ENCODE measurements around the gene P2RY14. TPM values are rescaled to one million over a fixed set of nuclear protein-coding genes. Genes with fewer than 3 reads are reported as not detected.
A peak's percentile ranks its signal among the peaks of the same experiment; 100 is the strongest.

Gene P2RY14
- total and polyA plus RNA-seq, 12 donors: 0.72 to 5.3 (median 2.7) TPM

DNA sequence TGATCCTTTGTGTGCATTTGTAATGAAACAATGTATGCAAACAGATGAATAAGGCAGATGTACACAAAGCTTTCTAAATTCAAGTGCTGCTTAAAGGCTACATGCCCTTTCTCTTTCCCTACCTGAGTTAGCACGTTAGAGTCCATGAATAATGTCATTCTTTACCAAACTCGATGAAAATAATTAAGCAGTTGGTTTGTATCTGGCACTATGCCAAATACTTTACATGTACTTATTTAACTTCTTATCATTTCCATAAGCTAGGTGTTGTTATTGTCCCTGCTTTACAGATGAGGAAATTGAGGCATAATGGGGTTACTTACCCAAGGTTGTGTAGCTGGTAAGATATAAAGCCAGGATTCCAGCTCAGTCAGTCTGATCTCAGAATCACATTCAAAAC is 77.8 kb downstream of the P2RY14 start:
- Histone ChIP-seq H3K4me3 (peak overlapping the region in 1 of 10 donors; percentile 39), H3K27ac (peak overlapping the region in 1 of 10 donors; percentile 77), H3K4me1 (peaks cover 0 to 13% (median 0%) of the 10 kb centered on the region in 9 donors), H3K36me3 (no peaks in the 10 kb centered on the region), H3K9me3 (no peaks in the 10 kb centered on the region), H3K27me3 (no peaks in the 10 kb centered on the region)
- intact Hi-C loops (cut with DNase I): no loop called here
- no peak for TF ChIP-seq CTCF (IDR thresholded peaks at IDR 0.05)
- 72 to 78% methylated on average over 2 of the region's 2 CpGs for WGBS, 2 donors
- ATAC-seq (no peak), DNase-seq (no peak)

GRCh38 chr3:151199554-151200438 is 78.5 kb downstream of the P2RY14 start:
- H3K27me3 ChIP-seq: no peaks in the 10 kb centered on the region
- H3K4me1 ChIP-seq: peaks cover 0 to 10% (median 0%) of the 10 kb centered on the region in 9 donors
- DNase-seq: no peak
- peak overlapping the region in 1 of 10 donors; percentile 77 for H3K27ac ChIP-seq
- H3K36me3 ChIP-seq: no peaks in the 10 kb centered on the region
- peak overlapping the region in 1 of 10 donors; percentile 39 for H3K4me3 ChIP-seq
- no peak for ATAC-seq
- no peak for TF ChIP-seq CTCF (IDR thresholded peaks at IDR 0.05)
- 82 to 87% methylated on average over 4 of the region's 4 CpGs for WGBS, 2 donors
- H3K9me3 ChIP-seq: no peaks in the 10 kb centered on the region
- intact Hi-C loops (cut with DNase I): no loop called here

- DNase-seq (no peak), ATAC-seq (no peak)
- no peaks in the 10 kb centered on the region for H3K36me3 ChIP-seq
- H3K4me1 ChIP-seq: peaks cover 0 to 4% (median 0%) of the 10 kb centered on the region in 9 donors
- no peak for TF ChIP-seq CTCF (IDR thresholded peaks at IDR 0.05)
- H3K27me3 ChIP-seq: no peaks in the 10 kb centered on the region
- intact Hi-C loops (cut with DNase I): no loop called here
- H3K4me3 ChIP-seq: no peak overlapping the region
- no peak overlapping the region for H3K27ac ChIP-seq
- WGBS, 2 donors: 96 to 97% methylated on average over 5 of the region's 5 CpGs
- no peaks in the 10 kb centered on the region for H3K9me3 ChIP-seq
Measured at GRCh38 chr3:151198849-151199248, 79.5 kb downstream of the P2RY14 start.

DNA sequence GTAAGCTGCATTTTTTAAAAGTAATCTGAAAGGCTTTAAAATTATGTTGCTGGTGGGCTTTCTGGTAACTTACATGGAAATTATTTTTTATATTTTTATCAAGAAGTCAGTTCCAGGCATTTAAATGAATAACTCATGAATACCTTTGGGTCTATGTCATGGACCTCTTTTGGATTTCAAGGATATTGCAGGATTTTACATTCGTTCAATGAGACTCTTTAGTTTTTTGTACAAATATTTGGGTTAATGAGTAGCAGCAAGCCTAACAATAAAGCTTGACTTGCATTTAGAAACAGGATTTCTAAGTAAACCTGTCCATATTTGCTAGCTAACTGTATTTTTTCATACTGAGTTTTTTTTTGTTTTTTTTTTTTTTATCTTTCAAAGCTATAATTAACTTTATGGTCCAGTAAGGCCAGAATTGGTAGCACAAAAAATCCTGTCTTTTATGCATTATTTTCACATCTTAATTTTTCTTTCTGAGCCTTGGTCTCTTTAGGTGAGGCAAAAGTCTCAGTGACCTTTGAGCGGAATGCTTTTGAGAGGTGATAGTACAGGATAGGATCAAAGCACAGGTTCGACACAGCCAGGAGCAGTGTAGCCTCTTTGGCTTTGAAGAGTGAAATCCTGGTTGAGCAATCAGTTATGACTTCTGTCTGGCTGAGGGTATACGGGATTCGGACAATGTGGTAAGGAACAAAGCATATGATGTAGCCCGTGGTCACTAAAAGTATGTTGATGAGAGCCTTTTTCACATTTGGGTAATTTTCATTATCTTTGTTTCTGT is 80.2 kb downstream of the P2RY14 start:
- 89 to 91% methylated on average over 6 of the region's 6 CpGs for WGBS, 2 donors
- H3K27me3 ChIP-seq: no peaks in the 10 kb centered on the region

More for the DNA sequence above, 80.2 kb downstream of the P2RY14 start:
- no peaks in the 10 kb centered on the region for H3K36me3 ChIP-seq
- DNase-seq (no peak), ATAC-seq (no peak)
- intact Hi-C loops (cut with DNase I): no loop called here
- H3K9me3 ChIP-seq: no peaks in the 10 kb centered on the region
- no peak overlapping the region for H3K27ac ChIP-seq
- H3K4me1 ChIP-seq: peaks cover 0 to under 1% (median 0%) of the 10 kb centered on the region in 9 donors
- no peak overlapping the region for H3K4me3 ChIP-seq
- TF ChIP-seq CTCF (IDR thresholded peaks at IDR 0.05): no peak
